Measurements from ENCODE around the gene SHTN1. TPM values are rescaled to one million over a fixed set of nuclear protein-coding genes. Genes with fewer than 3 reads are reported as not detected.

SHTN1 gene
- total RNA-seq, 1 donor from 2014 or later, result 20.2 TPM

DNA sequence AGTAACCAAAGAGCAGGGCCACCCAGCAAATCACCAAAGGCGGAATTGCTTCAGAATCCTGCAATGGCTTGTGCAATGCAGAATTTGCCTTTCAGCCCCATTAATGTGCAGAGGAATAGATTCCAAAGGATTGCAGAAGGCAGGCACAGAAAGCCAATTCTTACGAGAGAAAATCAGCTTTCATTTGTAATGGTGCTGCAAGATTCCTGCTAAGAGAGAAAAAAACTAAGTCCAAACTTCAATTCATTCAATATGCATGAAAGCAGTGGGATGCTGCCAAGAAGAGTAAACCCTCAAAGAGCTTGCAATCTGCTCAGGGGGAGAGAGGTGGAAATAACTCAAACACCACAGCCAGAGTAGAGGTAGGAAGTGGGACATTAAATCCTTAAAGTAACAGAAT lies 85.3 kb downstream of the SHTN1 start:
- TF ChIP-seq, protein P1, sequence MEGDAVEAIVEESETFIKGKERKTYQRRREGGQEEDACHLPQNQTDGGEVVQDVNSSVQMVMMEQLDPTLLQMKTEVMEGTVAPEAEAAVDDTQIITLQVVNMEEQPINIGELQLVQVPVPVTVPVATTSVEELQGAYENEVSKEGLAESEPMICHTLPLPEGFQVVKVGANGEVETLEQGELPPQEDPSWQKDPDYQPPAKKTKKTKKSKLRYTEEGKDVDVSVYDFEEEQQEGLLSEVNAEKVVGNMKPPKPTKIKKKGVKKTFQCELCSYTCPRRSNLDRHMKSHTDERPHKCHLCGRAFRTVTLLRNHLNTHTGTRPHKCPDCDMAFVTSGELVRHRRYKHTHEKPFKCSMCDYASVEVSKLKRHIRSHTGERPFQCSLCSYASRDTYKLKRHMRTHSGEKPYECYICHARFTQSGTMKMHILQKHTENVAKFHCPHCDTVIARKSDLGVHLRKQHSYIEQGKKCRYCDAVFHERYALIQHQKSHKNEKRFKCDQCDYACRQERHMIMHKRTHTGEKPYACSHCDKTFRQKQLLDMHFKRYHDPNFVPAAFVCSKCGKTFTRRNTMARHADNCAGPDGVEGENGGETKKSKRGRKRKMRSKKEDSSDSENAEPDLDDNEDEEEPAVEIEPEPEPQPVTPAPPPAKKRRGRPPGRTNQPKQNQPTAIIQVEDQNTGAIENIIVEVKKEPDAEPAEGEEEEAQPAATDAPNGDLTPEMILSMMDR (IDR thresholded peaks at IDR 0.05), result no peak
- Mint-ChIP-seq H3K9me3 (ENCODE audit: low read depth) (no peaks in the 10 kb centered on the region), H3K4me1 (ENCODE audit: low read depth) (no peaks in the 10 kb centered on the region), H3K36me3 (ENCODE audit: low read depth) (peaks cover 23% of the 10 kb centered on the region), H3K27me3 (ENCODE audit: low read depth) (no peaks in the 10 kb centered on the region), H3K27ac (ENCODE audit: unreplicated experiment) (no peak overlapping the region), H3K4me3 (ENCODE audit: unreplicated experiment) (no peak overlapping the region)
- DNase-seq (ENCODE audit: low spot score), result no peak

DNA sequence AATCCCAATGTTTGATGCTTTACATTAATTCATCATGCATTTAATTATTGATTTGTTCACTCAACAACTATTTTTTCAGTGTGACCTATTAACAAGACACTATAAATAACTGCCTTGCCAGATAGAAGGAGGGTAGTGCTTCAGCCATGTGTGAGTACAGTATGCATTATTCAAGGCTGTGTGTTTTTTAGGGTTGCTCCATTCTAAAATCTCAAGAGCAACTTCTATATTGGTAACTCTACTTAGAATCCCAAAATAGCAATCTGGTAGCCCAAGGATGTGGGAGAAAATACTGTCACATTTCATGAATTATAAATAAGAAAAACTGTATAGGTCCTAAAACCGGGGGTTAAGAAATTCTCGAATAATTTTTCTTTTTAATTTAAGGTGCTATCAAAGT lies 85.8 kb downstream of the SHTN1 start:
- no peak overlapping the region for H3K27ac Mint-ChIP-seq (ENCODE audit: unreplicated experiment)
- no peaks in the 10 kb centered on the region for H3K27me3 Mint-ChIP-seq (ENCODE audit: low read depth)
- peaks cover 23% of the 10 kb centered on the region for H3K36me3 Mint-ChIP-seq (ENCODE audit: low read depth)
- no peak for DNase-seq (ENCODE audit: low spot score)
- no peaks in the 10 kb centered on the region for H3K9me3 Mint-ChIP-seq (ENCODE audit: low read depth)
- H3K4me3 Mint-ChIP-seq (ENCODE audit: unreplicated experiment), result no peak overlapping the region
- TF ChIP-seq, protein P1 (IDR thresholded peaks at IDR 0.05), result no peak
- no peaks in the 10 kb centered on the region for H3K4me1 Mint-ChIP-seq (ENCODE audit: low read depth)

GRCh38 chr10:116918583-116918982 lies 86.4 kb downstream of the SHTN1 start:
- no peak overlapping the region for H3K27ac Mint-ChIP-seq (ENCODE audit: unreplicated experiment)
- H3K4me3 Mint-ChIP-seq (ENCODE audit: unreplicated experiment), result no peak overlapping the region
- H3K9me3 Mint-ChIP-seq (ENCODE audit: low read depth), result no peaks in the 10 kb centered on the region
- DNase-seq (ENCODE audit: low spot score), result no peak
- H3K36me3 Mint-ChIP-seq (ENCODE audit: low read depth), result peaks cover 24% of the 10 kb centered on the region
- H3K27me3 Mint-ChIP-seq (ENCODE audit: low read depth), result no peaks in the 10 kb centered on the region
- H3K4me1 Mint-ChIP-seq (ENCODE audit: low read depth), result no peaks in the 10 kb centered on the region
- TF ChIP-seq, protein P1 (IDR thresholded peaks at IDR 0.05), result no peak

GRCh38 chr10:116917481-116917880 lies 87.5 kb downstream of the SHTN1 start:
- no peak for DNase-seq (ENCODE audit: low spot score)
- Mint-ChIP-seq H3K27me3 (ENCODE audit: low read depth) (no peaks in the 10 kb centered on the region), H3K4me3 (ENCODE audit: unreplicated experiment) (no peak overlapping the region), H3K4me1 (ENCODE audit: low read depth) (no peaks in the 10 kb centered on the region), H3K36me3 (ENCODE audit: low read depth) (peaks cover 27% of the 10 kb centered on the region), H3K9me3 (ENCODE audit: low read depth) (no peaks in the 10 kb centered on the region), H3K27ac (ENCODE audit: unreplicated experiment) (no peak overlapping the region)
- TF ChIP-seq, protein P1 (IDR thresholded peaks at IDR 0.05), result no peak

DNA sequence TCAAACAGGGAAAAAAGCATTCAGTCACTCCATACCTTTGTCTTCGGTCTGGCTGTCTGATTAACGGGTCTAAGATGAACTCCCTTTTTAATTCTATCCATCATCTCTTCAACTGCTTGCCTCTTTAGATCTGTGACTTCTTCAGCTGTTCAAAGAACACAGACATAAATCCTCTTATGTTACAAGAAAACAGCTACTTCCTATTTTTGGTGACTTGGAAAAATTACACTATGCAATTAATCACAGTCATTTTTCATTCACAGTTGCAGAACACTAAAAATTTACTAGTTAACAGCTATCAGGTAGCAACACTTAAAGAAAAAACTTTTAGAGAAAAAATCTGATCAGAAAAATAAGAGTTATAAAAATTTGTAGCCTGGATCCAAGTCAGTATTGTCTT lies 89.6 kb downstream of the SHTN1 start:
- Mint-ChIP-seq H3K9me3 (ENCODE audit: low read depth) (no peaks in the 10 kb centered on the region), H3K27ac (ENCODE audit: unreplicated experiment) (no peak overlapping the region), H3K4me1 (ENCODE audit: low read depth) (no peaks in the 10 kb centered on the region), H3K4me3 (ENCODE audit: unreplicated experiment) (no peak overlapping the region), H3K27me3 (ENCODE audit: low read depth) (no peaks in the 10 kb centered on the region), H3K36me3 (ENCODE audit: low read depth) (peaks cover 23% of the 10 kb centered on the region)
- TF ChIP-seq, protein P1 (IDR thresholded peaks at IDR 0.05), result no peak
- DNase-seq (ENCODE audit: low spot score), result no peak

Measured in chondrocyte (in vitro differentiated cells).